Large intestine (tissue), 3 donors: Measurements from ENCODE around the gene TMSB10. TPM values are rescaled to one million over a fixed set of nuclear protein-coding genes. Genes with fewer than 3 reads are reported as not detected.
A peak's percentile ranks its signal among the peaks of the same experiment; 100 is the strongest.

Experiments
- DNase-seq, 2 donors: peaks; one replicate each; pipeline versions ENCODE4 v3.0.0 to v3.0.0-alpha.2; 2013
- H3K27ac ChIP-seq: one replicate; pipeline ENCODE4 v1.5.1; 2013; ENCODE audit warnings: low read length
- H3K27me3 ChIP-seq: 2 replicates; pipeline ENCODE4 v1.6.1; 2013; ENCODE audit warnings: low read length; ENCODE audit not compliant: control insufficient read depth, insufficient read depth
- H3K36me3 ChIP-seq: 2 replicates; pipeline ENCODE4 v1.6.1; 2013; ENCODE audit warnings: low read length; ENCODE audit not compliant: control insufficient read depth, insufficient read depth
- H3K4me1 ChIP-seq: one replicate; pipeline ENCODE4 v1.6.1; 2013; ENCODE audit warnings: low read length; ENCODE audit not compliant: control insufficient read depth, insufficient read depth
- H3K4me3 ChIP-seq: one replicate; pipeline ENCODE4 v1.5.1; 2013; ENCODE audit warnings: low read length
- H3K9me3 ChIP-seq: one replicate; pipeline ENCODE4 v1.6.1; 2013; ENCODE audit warnings: mild to moderate bottlenecking, low read depth, low read length, moderate library complexity; ENCODE audit not compliant: control insufficient read depth
- WGBS: methylation state at CpG from one replicate; pipeline ENCODE4 v1.1.5; 2013; ENCODE audit warnings: low lambda C conversion rate; ENCODE audit not compliant: insufficient coverage; 5-methylcytosine and 5-hydroxymethylcytosine counted together
- polyA plus RNA-seq: library from polyadenylated mRNA; unstranded; fragments of 120-200 nt; gene quantifications from one replicate; pipeline ENCODE4 v1.2.1, GENCODE V29; 2013

The TMSB10 gene
- polyA plus RNA-seq, 1 donor, result 1,245 TPM

DNA sequence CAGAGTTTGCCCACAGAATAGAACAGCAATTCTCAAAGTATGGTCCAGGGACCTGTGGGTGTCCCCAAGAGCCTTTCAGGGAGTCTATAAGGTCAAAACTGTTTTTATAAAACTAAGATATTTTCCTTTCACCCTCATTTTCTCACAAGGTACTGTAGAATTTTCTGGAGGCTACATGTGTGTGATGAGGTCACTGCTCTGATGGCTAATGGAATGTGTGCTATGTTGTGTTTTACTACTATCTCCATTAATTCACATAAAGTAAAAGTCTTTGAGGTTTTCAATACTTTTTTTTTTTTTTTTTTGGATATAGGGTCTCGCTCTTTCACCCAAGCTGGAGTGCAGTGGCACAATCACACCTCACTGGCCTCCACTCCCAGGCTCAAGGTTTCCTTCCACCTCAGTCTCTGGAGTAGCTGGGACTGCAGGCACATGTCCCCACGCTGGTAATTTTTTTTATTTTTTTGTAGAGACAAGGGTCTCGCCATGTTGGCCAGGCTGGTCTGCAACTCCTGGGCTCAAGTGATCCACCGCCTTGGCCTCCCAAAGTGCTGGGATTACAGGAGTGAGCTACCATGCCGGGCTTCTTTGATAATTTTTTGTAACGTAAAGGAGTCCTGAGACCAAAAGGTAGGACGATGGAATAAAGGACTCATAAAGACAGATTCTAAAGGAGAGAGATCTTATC, 26.4 kb upstream of the TMSB10 start:
- WGBS, result no CpG with 5 or more reads among the region's 7 CpGs
- peaks cover 28% of the 10 kb centered on the region for H3K27me3 ChIP-seq
- H3K27ac ChIP-seq, result peak overlapping the region; percentile 39
- peak overlapping the region; percentile 75 for H3K4me3 ChIP-seq
- no peak for DNase-seq
- peaks cover 3% of the 10 kb centered on the region for H3K4me1 ChIP-seq
- H3K36me3 ChIP-seq, result no peaks in the 10 kb centered on the region
- no peaks in the 10 kb centered on the region for H3K9me3 ChIP-seq

DNA sequence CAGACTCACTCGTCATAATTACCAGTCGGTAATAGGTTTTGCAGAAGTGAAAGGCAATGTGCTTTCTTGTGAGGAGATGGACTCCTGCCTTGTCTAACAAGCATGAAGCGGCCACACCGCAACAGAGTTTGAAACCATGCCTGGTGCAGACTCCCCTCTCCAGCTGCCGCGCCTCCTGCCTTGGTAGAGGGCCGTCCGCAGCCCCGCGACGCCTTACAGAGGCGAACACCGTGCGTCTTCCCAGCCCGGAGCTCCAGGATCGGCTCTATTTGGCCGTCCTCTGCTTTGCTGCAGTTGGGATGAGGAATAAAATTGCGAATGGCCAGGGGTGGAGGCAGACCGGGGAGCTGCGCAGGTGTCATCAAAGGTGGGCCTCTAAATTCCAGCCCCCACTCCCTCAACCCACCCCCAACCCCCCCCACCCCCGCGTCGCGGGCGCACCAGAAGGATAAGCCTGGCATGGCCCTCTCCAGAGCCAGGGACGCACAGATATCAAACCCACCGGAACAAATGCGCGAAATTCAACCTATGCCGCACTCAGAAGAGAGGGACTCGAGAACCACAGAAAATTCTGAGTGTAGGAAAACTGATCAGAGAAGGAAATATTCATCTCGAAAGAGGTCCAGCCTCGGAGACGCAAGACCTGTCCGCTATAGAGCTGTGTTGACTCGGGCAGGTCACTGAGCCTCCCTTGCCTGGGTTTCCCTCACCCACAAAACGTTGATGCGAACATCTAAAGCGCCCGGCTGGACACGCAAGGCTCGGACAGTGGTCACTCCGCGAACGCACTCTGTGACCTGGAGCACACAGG, 25.7 kb upstream of the TMSB10 start:
- Histone ChIP-seq H3K36me3 (no peaks in the 10 kb centered on the region), H3K27ac (peak overlapping the region; percentile 42), H3K4me1 (peaks cover 3% of the 10 kb centered on the region), H3K9me3 (no peaks in the 10 kb centered on the region), H3K27me3 (peaks cover 28% of the 10 kb centered on the region), H3K4me3 (peak overlapping the region; percentile 75)
- no CpG with 5 or more reads among the region's 45 CpGs for WGBS
- peak in 1 of 2 donors; percentile 56 for DNase-seq

DNA sequence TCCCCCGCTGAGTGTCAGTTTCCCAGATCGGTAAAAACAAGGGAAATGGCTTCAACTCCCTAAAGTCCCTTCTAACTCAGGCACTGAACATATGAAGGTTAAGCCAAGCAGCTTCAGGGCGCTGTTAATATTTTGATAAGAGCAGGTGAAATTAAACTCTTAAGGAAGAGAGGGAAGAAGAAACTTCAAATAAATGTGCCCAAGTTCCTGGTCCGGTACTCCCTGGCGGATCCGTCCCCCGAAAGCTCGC, 25.1 kb upstream of the TMSB10 start:
- WGBS, result 0% methylated on average over 1 of the region's 8 CpGs
- peaks cover 28% of the 10 kb centered on the region for H3K27me3 ChIP-seq

DNA sequence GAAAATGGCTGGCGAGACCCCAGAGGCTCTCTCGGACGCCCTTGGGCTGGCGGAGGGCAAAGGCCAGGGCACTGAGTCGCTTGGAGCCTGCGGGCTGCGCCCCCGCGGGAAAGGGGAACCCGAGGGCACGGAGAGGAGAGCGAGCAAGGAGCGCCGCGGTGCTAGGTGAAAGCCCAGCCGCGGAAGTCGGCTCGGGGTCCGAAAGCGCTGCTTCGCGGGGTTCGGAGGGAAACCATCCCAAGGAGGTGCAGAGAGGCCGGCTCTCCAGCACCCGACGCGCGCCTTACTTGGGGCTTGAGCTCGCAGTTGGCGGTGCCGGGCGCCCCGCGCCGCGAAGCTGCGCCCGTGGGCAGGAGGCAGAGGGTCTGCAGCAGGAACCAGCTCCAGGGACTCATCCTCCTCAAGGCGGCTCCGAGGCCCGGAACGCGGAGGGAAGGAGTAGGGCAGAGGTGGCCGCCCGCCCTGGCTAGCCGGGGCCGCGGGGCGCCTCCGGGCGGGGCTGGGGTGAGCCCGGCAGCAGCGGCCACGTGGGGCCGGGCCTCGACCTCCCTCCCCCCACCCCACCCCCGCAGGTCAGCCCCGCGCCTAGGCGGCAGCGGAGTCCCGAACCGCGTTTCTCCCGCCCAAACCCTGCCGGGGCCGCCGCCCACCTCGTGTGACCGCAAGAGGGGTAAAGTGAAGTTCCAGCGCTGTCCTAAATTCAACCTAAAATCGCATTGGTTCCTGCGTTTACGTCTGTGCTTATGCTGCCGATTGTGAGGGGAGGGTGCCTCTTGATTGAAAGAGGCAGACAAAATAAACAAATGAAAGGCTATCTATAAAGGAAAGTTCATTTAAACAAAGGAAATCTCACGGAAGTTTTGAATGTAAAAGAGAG, 24.6 kb upstream of the TMSB10 start, which contains the start of gene TRABD2A:
TSS of gene TRABD2A (minus strand) at position 440 of the 877 bp plus-strand sequence. CDS start at position 395, 45 bp downstream.
- Histone ChIP-seq H3K27ac (peak within 1 kb of the TSS; percentile 42), H3K4me1 (peaks cover 3% of the 10 kb centered on the region), H3K9me3 (no peaks in the 10 kb centered on the region), H3K36me3 (no peaks in the 10 kb centered on the region), H3K4me3 (peak within 1 kb of the TSS; percentile 75), H3K27me3 (peaks cover 28% of the 10 kb centered on the region)
- DNase-seq, result peak in 1 of 2 donors; percentile 60
- WGBS, result 0% methylated on average over 1 of the region's 77 CpGs

More for the DNA sequence above, 25.1 kb upstream of the TMSB10 start:
- no peaks in the 10 kb centered on the region for H3K9me3 ChIP-seq
- peak overlapping the region; percentile 75 for H3K4me3 ChIP-seq
- no peak for DNase-seq
- H3K4me1 ChIP-seq, result peaks cover 3% of the 10 kb centered on the region
- peak overlapping the region; percentile 42 for H3K27ac ChIP-seq
- H3K36me3 ChIP-seq, result no peaks in the 10 kb centered on the region

DNA sequence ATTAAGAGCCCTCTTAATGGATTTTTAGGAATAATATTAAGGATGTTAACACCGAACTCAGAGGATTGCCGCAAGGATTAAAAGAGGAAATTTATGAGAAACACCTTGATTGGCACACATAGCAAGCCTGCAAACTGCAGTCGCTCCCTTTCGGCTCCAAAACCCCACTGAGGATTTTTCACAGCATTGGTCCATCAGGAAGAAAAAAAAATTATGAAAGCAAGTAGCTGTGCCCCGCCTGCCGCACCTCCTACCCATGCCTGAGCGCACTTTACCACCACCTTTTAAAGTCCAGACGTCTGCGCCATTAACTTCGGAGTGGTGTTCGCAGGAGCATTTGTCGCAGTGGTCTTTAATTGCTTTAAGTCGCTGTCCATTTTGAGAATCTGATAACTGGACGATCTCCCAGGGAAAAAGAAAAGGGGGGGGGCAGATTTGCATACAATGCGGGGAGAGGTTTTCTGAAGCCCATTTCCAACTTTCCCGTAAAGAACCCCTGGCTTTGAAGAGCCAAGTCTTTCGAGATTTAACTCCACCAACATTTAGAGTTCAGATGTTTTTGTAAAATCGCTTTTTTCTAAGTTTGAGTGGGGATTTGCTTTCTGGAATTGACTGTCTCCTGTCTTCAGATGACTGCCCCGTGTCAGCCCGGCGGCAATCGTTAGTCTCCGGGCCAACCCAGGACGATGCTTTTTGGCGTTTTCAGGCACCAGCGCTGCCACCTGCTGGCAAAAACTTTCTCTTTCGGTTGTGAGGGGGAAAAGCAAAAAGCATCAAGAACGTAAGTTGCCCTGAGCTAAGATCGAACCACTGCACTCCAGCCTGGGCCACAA, 23.7 kb upstream of the TMSB10 start:
- peak; percentile 60 to 83 for DNase-seq
- WGBS, result no CpG with 5 or more reads among the region's 29 CpGs
- Histone ChIP-seq H3K4me3 (peak overlapping the region; percentile 40), H3K4me1 (peaks cover 3% of the 10 kb centered on the region), H3K36me3 (no peaks in the 10 kb centered on the region), H3K27me3 (peaks cover 28% of the 10 kb centered on the region), H3K9me3 (no peaks in the 10 kb centered on the region), H3K27ac (peak overlapping the region; percentile 21)

DNA sequence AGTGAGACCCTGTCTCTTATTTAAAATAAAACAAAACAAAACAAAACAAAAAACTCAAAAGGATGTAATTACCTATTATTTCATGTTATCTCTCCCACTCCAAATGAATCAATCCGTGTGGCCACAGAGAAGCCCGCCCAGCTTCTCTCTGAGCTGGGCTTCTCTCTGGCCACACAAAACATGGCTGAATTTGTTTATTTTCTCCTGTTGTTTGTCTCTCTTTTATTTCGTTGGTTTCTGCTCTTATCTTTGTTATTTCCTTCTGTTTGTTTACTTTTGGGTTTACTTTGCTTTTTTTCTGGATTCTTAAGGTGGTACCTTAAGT, 23.1 kb upstream of the TMSB10 start:
- Histone ChIP-seq H3K36me3 (no peaks in the 10 kb centered on the region), H3K27me3 (peaks cover 28% of the 10 kb centered on the region), H3K27ac (no peak overlapping the region), H3K9me3 (no peaks in the 10 kb centered on the region), H3K4me1 (peaks cover 3% of the 10 kb centered on the region), H3K4me3 (no peak overlapping the region)
- DNase-seq, result no peak
- WGBS, result 56% methylated on average over 3 of the region's 3 CpGs

DNA sequence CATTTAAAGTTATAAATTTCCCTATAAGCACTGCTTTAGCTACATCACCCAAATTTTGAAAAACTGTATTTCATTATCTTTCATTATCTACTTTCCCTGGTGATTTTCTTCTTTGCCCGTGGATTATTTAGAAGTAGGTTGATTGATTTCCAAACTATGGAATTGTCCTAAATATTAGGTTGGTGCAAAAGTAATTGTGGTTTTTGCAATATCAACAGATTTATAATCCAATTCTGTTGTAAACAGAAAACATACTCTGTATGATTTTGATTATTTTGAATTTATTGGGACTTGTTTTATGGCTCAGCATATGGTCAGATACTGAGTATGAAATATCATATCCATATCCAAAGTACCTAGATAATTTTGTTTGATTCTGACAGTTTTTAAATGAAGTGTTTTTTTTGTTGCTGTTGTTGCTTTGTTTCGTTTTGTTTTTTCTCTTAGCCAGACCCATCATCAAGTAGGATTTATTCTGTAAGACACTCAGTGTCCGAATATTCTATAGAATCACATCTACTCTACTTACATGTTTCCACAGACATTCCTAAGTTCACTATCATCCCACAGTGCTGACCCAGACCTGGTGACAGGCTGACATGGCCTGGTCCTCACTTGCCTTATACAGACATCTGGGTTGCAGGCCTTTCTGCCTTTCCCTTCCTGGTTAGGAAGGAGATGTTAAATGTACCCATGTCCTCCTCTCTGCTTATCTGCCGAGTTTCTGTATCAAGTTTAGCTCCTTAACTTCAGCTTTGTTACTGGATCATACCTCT, 22.5 kb upstream of the TMSB10 start:
- 100% methylated on average over 1 of the region's 4 CpGs for WGBS
- Histone ChIP-seq H3K36me3 (no peaks in the 10 kb centered on the region), H3K4me1 (peaks cover 3% of the 10 kb centered on the region), H3K4me3 (no peak overlapping the region), H3K27ac (no peak overlapping the region), H3K27me3 (peaks cover 28% of the 10 kb centered on the region), H3K9me3 (no peaks in the 10 kb centered on the region)
- no peak for DNase-seq

DNA sequence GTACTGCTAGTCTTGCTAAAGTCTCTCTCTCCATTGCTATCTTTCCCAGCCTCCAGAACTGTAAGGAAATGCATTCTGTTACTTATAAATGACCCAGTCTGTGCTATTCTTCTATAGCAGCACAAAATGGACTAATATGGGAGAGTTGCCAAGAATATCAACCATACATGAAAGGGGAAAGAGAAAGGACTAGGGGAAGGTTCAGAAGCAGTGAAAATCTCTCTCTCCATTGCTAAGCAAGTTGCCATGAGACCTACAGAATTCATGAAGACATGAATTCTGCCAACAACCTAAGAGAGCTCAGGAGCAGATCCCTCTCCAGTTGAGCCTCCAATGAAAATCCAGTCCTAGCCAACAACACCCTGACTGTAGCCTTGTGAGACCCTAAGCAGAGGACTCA, 21.0 kb upstream of the TMSB10 start:
- no peak overlapping the region for H3K27ac ChIP-seq
- no peaks in the 10 kb centered on the region for H3K36me3 ChIP-seq
- H3K4me3 ChIP-seq, result no peak overlapping the region
- no peak for DNase-seq
- H3K9me3 ChIP-seq, result no peaks in the 10 kb centered on the region
- H3K4me1 ChIP-seq, result peaks cover 16% of the 10 kb centered on the region
- H3K27me3 ChIP-seq, result peaks cover 20% of the 10 kb centered on the region

DNA sequence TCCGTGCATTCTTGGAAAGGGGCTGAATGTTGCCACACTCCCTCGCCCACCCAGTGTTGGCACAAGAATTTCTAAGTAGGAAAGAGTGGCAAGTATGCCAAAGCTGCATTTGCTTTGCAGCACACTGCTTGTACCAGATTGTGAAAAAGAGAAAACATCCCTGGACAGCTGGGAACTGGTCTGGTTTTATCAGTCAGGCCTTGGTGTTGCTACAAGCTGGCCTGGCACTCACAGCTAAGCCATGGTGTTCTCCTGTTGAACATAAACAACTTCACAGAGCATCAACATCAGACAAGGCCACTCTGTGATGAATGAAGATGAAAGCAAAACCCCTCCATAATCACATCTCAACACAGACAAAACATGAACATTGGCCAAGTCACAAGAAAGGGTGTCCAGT, 20.3 kb upstream of the TMSB10 start:
- Histone ChIP-seq H3K4me1 (peaks cover 16% of the 10 kb centered on the region), H3K27ac (no peak overlapping the region), H3K4me3 (no peak overlapping the region), H3K36me3 (no peaks in the 10 kb centered on the region), H3K27me3 (peaks cover 15% of the 10 kb centered on the region), H3K9me3 (no peaks in the 10 kb centered on the region)
- no CpG with 5 or more reads among the region's 2 CpGs for WGBS
- no peak for DNase-seq
